ENCODE results near the gene TSC22D3.

Gene TSC22D3

DNA sequence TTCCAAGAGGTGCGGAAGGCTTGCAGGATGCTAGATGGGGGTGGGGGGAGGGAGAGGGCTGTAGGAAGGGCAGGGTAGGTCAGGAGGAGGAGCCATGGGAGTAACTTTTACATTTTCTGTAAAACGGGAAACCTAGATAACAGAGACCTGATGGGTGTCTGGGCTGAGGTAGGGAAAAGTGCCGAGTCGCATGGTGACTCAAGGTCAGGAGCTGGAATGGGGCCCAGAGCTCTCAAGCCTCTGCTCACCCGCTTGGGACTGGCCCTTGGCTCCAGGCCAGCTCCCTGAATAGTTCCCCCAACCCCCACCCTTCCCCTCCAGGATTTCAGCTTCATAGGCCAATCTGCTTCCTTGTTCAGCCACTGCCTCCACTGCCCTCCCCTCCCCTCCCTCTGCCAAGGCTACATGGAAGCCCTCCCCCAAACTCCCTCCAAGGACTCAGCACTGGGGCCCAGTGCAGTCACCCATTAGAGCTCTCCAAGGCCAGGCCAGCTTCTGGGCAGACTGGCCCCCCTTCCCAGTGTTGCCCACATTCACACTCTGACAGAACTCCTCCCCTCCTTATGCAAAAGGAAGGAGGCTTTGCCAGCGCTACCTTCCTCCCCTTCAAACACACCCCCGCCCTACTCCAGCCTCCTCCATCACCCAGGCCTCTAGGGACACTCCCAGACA, 43.6 kb downstream of the TSC22D3 start:
- in situ Hi-C loops (cut with MboI; ENCODE audit: low sequenced_read_pairs): no loop called here

DNA sequence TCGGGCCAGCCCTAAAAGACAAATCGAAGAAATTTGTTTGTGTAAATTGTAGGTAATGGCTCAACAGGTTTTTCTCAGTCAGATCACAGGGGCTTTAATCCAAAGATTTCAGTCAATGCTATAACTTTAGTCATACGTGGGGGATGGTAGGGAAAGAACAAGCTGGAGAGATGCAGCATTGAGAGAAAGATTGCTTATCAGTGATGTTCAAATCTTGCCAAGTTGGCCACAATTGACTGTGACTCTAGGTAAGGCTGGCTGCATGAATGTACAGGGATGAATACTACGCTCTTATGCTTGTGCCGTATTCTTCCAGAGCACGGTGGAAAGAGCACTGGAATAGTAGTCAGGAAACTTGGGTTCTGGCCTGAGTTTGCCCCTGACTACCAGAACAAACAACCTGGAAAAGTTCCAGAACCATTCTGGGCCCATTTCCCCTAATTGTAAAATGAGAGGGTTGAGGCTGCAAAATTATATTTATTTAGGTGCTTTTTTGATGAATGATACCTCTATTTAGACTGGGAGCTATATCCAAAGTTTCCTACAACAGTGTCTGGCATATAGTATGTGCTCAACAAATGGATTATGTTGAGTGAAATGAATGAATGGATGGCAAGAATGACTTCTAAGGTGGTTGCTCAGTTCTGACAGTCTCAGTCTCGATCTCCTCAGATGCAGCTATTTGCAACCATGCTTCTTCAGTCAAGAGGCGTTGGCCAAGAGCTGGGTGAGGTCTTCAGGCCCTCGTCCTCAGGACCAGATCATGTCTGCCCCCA, 44.4 kb downstream of the TSC22D3 start:
- in situ Hi-C loops (cut with MboI; ENCODE audit: low sequenced_read_pairs): no loop called here

DNA sequence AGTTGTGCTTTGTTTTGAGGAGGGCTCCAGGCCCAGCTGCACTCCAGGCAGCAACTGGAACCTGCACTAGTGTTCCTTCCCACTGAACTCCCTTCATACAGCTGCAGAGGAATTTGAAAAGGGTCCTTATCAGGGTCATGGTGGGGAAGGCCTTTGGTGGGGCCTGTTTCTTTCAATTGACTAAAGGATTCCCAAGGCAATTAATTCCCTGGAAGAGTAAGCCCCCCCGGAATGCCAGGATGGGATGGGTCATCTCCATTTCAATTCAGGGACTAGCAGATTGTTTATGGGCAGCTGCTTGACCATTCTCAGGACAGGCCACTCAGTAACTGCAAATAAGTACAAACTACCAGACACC, 45.3 kb downstream of the TSC22D3 start:
- in situ Hi-C loops (cut with MboI; ENCODE audit: low sequenced_read_pairs): no loop called here

DNA sequence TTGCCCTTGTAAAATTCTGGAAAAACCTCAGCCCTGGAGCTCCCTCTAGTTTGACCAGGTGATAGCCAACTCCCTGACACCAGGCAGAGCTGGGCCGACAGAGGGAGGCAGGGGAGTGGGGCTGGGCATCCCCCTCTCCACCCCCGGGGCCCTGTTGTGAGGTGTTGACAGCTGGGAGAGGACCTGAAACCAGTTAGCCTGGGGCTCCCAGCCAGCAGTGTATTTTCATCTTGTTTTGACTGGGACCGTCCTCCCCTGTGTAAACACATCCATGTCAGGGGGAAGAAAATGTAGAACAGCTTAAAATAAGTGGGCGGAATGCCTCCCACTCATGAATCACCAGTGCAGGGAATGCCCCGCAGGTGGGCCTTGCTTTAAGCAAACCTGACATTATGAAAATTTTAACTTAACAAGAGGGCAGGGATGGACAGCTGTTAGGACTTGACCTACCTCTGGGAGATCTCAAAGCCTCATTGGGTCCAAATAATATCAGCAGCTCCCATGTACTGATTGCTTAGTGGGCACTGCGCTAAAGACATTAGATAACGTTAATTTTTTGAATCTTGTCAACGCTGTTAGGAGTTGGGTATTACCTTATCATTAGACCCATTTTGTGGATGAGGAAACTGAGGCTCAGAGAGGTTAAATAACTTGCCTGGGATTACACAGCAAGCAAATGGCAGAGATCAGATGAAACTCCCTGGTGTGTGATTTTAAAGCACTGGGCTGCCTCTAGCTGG, 45.9 kb downstream of the TSC22D3 start:
- in situ Hi-C loops (cut with MboI; ENCODE audit: low sequenced_read_pairs): no loop called here

DNA sequence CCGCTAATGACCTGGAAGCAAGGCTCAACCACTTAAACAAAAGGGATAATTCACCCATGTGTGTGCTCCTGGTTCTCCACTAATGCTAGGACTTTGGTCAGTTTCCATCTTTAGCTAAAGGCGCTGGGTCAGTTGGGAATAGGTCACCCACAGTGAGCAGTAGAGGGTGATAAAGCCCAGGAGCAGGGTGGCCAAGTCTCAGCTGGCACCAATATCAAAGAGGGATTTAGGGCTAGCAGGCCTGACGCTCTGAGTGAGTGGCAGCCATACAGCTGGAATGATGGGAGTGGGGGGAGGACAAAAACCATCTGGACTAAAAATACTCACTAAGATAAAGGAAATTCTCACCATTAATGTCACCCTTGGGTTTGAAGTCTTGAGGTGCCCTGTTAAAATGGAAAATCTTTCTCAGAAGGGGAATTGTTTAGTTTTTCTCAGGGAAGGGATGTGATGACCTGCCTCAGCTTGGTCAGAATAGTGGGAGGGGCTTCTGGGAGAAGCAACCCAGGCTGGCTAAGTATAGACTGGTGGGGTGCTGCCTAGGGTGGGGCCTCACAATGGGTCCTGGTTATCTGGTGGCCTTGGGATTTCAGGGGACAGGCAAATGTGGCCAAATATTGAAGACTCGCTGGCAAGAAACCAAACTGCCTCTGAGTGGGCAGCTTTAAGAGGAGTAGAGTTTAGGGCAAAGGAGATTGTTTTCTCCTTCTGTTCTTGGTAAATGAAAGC, 47.1 kb downstream of the TSC22D3 start:
- in situ Hi-C loops (cut with MboI; ENCODE audit: low sequenced_read_pairs): no loop called here

DNA sequence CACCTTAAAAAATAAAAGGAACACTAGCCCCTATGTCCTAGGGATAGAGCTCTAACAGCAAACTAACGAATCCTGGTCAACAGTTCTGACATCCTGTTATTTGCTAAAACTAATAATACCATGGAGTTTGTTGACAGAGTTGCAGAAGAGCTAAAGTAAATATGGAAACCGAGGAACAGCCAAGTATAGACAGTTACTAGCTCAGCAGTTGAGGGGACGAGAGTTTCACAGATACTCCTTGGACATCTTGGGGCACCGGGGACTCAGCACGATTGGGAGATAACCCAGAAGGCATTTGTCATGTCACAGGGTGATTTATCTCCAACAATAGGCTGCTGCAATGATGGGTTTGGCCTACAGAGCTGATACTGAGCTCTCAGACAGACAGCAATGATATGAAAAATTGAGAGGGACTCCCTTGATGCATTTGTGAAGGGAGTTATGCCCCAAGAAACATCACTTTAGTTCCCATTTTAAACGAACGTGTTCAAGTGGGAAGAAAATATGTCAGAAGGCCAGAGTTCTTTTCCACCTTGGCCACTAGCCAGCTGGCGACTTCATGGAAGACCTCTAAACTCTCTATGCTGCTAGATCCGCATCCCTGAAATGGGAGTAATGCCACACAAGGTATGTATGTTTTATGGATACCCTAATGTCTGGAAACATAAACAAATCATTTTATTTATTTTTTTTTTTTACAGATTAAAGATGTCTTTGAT, 48.6 kb downstream of the TSC22D3 start:
- in situ Hi-C loops (cut with MboI; ENCODE audit: low sequenced_read_pairs): no loop called here

DNA sequence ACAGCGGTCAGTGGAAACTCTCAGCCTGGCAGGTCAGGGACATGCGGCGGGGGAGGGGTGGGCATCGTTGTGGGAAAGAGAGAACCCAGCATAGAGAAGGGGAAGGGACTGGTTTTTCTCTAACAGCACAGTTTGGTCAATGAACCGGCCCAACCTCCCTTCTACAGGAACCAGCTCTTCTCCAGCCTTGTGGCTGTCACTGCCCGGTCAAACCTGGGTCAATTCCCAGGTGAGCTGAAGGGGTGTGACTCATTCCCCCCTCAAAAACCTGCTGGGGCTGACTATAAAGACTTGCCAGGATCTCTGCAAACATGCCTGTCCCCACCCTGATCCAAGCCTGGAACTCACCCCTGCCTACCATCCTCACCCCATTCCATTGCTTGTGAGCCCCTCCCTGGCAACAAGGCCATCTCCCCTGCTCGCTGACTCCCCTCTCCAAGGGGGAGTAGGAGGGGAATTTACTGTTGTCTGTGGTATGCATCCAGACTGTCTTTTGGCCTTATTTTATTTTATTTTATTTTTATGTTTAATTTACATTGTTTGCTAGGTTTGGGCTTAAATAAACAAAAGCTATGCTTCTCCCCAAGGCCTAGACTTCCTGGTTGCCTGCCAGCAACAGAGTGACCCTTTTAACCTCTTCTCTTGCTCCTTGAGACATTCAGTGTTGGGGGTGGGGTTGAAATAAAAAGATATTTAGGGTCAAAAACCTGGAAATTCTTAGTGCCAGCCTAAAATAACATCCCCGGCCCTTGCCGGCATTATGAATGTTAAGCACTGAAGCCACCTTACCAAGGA, 49.6 kb downstream of the TSC22D3 start:
- in situ Hi-C loops (cut with MboI; ENCODE audit: low sequenced_read_pairs): no loop called here

DNA sequence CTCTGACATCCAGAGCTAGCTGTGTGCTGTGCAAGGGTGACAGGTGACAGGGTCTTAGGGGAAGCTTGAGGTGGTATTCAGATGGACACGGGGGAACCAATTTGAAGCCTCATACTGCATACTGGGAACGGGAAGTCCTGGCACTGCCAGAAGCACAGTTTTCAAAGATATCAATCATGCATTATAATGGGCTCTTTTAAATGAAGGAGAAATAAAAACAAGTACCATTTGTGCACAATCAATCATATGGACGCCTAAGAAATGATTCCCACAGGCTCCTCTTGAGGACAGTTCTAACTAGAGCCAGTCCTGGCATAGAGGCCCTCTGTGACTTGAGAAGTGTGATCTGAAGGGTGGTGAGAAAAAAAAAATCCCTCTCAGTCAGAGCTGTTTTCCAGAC, 50.9 kb downstream of the TSC22D3 start:
- in situ Hi-C loops (cut with MboI; ENCODE audit: low sequenced_read_pairs): no loop called here

DNA sequence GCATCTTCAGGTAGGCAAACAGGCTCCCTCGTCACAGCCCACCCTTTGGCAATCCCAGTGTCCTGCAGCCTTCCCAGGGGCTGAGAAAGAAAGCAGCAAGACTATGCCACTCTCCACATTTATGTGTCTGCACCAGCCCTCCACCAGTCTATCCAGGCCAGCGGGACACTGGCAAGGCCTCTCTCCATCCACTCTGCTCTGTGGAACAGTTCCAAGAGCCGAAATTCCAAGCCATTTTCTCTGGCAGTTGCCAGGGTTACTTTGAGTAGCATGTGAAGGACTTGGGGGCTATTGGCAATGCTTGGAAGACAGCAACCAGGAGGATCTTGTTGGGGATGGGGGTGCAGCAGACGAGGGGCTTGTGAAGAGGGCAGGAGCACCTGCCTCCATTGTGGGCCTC, 52.1 kb downstream of the TSC22D3 start:
- in situ Hi-C loops (cut with MboI; ENCODE audit: low sequenced_read_pairs): no loop called here

DNA sequence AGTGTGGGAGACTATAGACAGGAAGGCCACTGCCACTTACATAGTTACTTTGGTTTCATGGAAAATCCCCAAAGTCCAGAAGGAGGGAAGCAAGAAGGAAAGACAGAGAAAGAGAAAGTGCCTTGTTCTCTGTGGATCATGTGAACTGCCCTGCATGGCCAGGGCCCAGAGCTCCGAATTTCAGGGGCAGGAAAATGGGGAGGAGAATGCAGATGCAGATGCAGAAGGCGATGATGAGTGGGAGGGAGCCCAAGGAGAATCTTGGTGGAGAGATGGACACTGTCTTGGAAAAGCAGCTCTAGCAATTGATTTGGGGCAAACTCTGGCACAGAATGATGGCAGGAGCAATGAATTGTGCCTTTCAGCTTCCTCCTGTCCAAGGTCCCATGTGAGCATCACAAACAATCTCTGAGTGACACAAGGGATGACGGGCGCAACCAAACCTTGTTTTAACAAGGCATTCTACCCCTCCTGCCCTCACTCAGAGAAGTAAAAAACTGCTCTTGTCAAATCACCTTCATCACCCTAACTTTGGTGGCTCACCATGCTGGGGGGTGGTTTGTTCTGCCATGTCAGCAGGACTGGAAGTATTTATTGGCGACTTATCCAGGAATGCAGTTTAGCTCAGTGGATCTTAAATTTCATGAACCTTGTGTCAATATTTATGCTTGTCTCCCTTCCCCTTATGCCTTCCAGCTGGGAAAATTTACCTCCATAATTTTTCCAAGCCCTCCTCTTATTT, 53.5 kb downstream of the TSC22D3 start:
- in situ Hi-C loops (cut with MboI; ENCODE audit: low sequenced_read_pairs): no loop called here

DNA sequence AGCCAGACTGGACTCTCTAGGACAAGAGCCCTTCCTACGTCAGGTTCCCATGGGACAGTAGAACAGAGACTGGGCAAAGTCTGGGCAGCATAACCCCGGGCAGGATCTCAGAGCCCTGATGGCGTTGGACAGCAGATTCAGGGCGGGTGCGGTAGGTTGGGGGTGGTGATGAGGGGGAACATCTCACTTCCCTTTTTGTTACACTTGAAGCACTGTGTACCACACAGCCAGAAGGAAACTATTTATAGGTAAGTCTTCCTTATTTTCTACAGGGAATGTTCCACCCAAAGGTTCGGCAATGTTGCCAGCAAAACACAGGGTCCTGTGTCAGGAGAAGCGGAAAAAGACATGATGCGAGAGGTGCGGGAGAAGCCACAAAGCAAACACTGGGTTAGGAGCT, 54.3 kb downstream of the TSC22D3 start:
- in situ Hi-C loops (cut with MboI; ENCODE audit: low sequenced_read_pairs): no loop called here

DNA sequence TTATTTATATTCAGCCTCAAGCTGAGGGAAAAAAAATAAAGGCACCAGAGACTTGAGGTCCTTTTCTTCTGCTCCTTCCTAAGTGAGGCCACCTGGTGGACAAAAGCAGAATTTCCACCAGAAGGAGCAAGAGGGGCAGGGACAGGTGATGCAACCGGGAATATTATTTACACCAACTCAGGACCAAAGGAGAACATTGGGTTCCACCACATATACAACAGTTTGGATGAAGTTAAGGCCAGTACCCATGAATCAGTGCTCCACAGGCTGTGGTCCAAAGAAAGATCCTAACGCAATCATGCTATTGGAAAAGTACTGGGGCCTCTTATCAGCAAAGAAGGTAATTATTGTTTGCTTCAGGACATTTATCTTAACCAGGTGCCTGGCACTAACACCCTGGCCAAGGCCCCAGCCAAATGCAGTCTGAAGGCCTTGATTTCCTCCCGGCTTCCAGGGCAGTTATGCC, 57.4 kb downstream of the TSC22D3 start:
- in situ Hi-C loops (cut with MboI; ENCODE audit: low sequenced_read_pairs): no loop called here

DNA sequence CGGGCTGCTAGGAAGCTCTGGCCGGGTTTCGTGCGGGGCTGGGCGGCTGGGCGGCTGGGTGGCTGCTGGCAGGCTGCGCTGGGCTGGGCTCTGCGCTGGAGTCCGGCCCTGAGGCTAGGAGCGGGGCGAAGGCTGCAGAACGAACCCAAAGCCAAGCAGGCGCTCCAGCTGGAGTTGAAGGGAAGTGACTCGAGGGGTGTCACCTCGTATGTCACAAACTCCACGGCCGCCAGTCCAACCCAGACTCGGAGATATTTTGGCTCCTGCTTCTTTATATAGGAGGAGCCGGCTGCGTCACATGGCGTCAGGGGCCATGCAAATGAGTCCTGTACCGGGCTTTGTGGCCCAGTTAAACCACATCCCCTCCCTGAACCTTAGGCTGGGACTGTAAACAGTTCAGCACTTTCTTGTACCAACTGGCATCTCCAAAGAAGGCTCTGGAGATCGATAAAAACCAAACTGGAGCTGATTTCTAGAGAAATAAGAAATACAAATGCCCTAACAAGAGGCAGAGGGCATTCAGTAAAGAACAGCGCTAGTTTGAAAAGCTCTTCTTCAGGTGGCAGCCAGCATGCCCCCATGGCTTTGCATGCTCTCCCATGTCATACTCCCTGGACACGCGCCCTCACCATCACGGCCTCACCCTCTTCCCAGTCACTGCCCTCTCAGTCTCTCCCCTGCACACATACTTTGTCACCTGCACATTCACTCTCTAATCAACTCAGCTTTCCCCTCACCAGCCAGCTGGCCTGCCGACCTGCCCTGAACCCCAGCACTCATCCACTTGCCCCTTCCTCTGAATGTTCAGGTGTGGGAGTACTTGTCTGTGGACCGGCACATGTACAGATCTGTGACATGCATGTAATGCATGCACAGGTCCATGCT, 58.5 kb downstream of the TSC22D3 start:
- in situ Hi-C loops (cut with MboI; ENCODE audit: low sequenced_read_pairs): no loop called here

DNA sequence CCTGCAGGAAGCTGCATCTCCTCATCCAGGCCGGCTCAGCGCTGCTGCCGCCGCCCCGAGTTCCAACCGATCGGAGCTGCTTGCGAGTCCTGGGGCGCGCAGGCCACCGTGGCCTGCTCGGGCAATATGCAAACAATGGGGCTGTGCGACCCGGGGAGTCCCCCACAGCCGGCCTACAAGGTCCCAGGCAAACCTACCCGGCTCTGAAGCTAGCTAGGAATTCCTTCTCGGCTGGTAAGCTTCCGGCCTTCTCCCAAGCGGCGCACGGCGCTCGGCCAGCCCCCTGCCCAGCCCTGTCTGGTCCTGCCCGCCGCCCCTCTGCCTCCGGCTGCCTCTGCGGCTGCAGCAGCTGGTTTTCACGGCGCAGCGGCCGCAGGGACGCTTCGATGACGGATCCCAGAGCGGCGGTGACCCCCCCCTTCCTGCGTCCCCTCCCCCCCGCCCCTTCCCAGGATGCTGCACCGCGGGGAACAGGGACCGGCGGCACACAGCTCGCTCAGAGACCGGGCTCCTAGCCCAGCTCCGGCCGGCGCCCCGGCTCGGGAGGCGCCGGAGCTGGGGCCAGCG, 59.4 kb downstream of the TSC22D3 start:
- in situ Hi-C loops (cut with MboI; ENCODE audit: low sequenced_read_pairs): no loop called here

DNA sequence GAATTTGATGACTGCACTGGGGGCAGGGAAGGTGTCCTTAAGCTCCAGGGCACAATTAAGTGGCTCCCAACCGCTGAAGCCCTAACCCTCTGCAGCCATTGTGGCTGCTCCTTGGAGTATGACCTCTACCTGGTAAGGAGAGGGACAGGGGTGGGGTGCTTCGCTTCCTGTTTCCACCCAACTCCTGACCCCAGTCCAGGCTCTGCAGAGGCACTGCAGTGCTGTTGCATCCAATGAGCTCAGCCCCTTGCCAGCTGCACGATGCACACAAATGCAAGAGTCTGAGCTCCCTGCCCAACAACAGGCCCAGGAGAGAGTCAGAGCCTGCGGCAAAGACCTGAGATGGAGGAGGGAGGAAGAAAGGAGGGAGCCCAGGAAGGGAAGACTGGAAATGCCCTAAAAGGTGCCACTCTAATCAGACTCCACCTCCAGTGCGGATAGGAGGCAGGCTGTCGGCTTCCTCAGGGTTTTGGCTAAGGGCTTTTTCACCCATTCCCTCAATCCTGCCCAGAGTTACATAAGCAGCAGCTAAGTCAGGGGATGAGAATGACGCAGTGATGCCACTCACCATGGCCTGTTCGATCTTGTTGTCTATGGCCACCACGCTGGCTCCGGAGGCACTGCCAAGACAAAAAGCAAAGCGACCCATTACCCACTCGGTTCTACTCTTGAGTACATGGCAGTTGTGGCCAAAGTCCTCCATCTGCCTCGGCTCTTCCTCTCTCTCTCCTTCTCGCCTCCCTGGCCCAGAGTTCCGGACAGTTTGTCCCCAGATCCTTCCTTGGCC, 60.1 kb downstream of the TSC22D3 start:
- in situ Hi-C loops (cut with MboI; ENCODE audit: low sequenced_read_pairs): no loop called here

DNA sequence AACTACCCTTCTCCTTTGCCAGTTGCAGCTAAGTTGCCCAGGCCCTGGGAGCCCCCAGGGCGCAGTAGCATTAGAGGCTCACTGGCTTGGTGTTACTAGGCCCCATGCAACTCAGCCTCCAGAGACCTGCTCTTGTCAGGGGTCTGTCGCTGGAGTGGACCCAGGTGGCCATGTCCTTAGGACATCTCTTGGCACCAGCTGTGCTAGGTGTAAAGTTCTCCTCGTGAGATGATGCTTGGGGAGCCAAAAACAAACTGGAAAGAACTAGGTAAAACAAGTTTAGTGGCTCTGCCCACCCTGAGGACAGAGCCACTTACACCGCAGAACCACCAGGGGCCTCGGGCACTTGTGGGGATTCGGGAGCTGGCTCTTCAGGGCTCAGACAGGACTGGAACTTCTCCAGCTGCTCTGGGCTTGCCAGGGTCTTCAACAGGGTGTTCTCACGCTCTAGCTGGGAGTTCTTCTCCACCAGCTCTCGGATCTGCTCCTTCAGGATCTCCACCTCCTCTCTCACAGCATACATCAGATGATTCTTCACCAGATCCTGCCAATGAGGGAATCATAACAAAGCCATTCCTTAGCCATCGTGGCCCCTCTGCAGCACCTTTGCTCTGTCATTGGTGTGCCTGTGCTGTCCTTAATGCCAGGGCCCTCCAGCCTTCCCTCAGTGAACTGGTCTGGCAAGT, 61.2 kb downstream of the TSC22D3 start:
- in situ Hi-C loops (cut with MboI; ENCODE audit: low sequenced_read_pairs): no loop called here

All from HL-60/S4 treated with retinoic acid at 250 ng/mL for 4 days and 3 days (cell line).